OCI-LY3 (cell line): ENCODE results near the gene STPG4.

Source experiments
- H2AFZ ChIP-seq: fragments of 200-600, 300-600 bp; shearing (Covaris generic); 2 replicates; pipeline ENCODE4 v1.6.0; 2014; ENCODE audit warnings: antibody characterized with exemption, low read depth, low read length
- H3K27ac ChIP-seq: fragments of 200-600, 300-600 bp; sonication (generic); 2 replicates; pipeline ENCODE4 v1.5.1; 2014; ENCODE audit warnings: mild to moderate bottlenecking, low read length, moderate library complexity, mixed read lengths
- H3K27me3 ChIP-seq: fragments of 200-600, 300-600 bp; sonication (generic); 2 replicates; pipeline ENCODE4 v1.6.1; 2014; ENCODE audit warnings: low read depth, low read length, mixed read lengths
- H3K36me3 ChIP-seq: fragments of 200-600, 300-600 bp; sonication (generic); replicated peaks from 2 replicates; pipeline ENCODE3; 2014; ENCODE audit warnings: low read depth, low read length, mixed read lengths
- H3K4me1 ChIP-seq: fragments of 300-600, 200-600 bp; sonication (generic); 2 replicates; pipeline ENCODE4 v1.6.1; 2014; ENCODE audit warnings: low read length, mixed read lengths
- H3K4me2 ChIP-seq: fragments of 200-600, 300-600 bp; sonication (generic); 2 replicates; pipeline ENCODE4 v1.6.1; 2014; ENCODE audit warnings: low read length, mixed read lengths
- H3K4me3 ChIP-seq: fragments of 300-600, 200-600 bp; sonication (generic); 2 replicates; pipeline ENCODE4 v1.5.1; 2014; ENCODE audit warnings: antibody characterized with exemption, mild to moderate bottlenecking, low read length, moderate library complexity
- H3K79me2 ChIP-seq: fragments of 300-600, 200-600 bp; shearing (Covaris generic); 2 replicates; pipeline ENCODE4 v1.6.1; 2014; ENCODE audit warnings: mild to moderate bottlenecking, low read length, mixed read lengths
- H3K9ac ChIP-seq: fragments of 300-600, 200-600 bp; shearing (Covaris generic); 2 replicates; pipeline ENCODE4 v1.6.0; 2014; ENCODE audit warnings: mild to moderate bottlenecking, low read length, moderate library complexity
- H3K9me3 ChIP-seq: fragments of 200-600, 300-600 bp; shearing (Covaris generic); 2 replicates; pipeline ENCODE4 v1.6.1; 2014; ENCODE audit warnings: low read length, mixed read lengths; ENCODE audit not compliant: insufficient read depth
- H4K20me1 ChIP-seq: fragments of 200-600, 300-600 bp; sonication (generic); 2 replicates; pipeline ENCODE4 v1.6.1; 2016; ENCODE audit warnings: low read length, mixed read lengths; ENCODE audit not compliant: insufficient read depth
- EZH2phosphoT487 ChIP-seq: fragments of 200-600 bp; shearing (Covaris generic); IDR thresholded peaks from 2 replicates; pipeline ENCODE4 v1.6.1; 2018; ENCODE audit warnings: antibody characterized with exemption, mixed run types, low read depth
- TF ChIP-seq, protein P1 (sequence below): fragments of 200-600, 300-600 bp; sonication (generic); IDR thresholded peaks from 2 replicates; pipeline ENCODE4 v1.5.1; 2014; ENCODE audit warnings: antibody characterized with exemption, low read length, low read depth

The STPG4 gene

DNA sequence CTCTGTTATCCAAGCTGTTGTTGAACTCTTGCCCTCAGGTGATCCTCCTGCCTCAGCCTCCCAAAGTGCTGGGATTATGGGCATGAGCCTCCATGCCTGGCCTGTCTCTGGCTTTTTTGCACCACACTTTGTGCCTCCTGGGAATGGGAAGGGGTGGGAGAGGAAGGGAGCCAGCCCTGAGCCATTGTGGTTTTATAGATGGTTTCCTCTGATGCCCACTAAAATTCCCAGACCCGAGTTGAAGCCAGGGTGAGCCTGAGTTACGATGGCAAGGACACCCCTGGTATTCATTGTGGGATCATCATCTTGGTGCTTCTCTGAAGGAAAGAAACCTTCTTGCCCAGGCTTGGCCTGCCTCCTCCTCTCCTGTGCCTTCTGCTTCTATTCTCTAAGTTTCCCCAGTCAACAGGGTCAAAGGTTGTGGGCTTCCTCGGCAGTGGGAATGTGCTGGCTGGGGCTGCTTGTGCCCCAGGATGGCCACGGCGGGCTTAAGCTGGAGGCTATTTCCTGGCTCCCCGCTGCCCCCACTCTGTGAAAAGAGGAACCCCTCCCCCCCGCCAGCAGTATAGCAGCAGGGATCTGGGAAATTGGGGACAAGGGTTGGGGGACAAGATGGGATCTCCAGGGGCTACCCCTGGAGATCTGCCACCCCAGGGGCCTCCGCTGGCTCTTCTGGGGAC is 106.2 kb downstream of the STPG4 start:
- H2AFZ ChIP-seq: no peak overlapping the region
- no peak overlapping the region for H3K27ac ChIP-seq
- no peak overlapping the region for H3K4me2 ChIP-seq
- H4K20me1 ChIP-seq: no peaks in the 10 kb centered on the region
- H3K79me2 ChIP-seq: no peaks in the 10 kb centered on the region
- H3K9me3 ChIP-seq: no peaks in the 10 kb centered on the region
- peaks cover 3% of the 10 kb centered on the region for H3K4me1 ChIP-seq
- peaks cover 39% of the 10 kb centered on the region for H3K36me3 ChIP-seq
- H3K4me3 ChIP-seq: no peak overlapping the region
- no peaks in the 10 kb centered on the region for H3K27me3 ChIP-seq
- H3K9ac ChIP-seq: no peak overlapping the region
- TF ChIP-seq EZH2phosphoT487: no peak
- TF ChIP-seq, protein P1, sequence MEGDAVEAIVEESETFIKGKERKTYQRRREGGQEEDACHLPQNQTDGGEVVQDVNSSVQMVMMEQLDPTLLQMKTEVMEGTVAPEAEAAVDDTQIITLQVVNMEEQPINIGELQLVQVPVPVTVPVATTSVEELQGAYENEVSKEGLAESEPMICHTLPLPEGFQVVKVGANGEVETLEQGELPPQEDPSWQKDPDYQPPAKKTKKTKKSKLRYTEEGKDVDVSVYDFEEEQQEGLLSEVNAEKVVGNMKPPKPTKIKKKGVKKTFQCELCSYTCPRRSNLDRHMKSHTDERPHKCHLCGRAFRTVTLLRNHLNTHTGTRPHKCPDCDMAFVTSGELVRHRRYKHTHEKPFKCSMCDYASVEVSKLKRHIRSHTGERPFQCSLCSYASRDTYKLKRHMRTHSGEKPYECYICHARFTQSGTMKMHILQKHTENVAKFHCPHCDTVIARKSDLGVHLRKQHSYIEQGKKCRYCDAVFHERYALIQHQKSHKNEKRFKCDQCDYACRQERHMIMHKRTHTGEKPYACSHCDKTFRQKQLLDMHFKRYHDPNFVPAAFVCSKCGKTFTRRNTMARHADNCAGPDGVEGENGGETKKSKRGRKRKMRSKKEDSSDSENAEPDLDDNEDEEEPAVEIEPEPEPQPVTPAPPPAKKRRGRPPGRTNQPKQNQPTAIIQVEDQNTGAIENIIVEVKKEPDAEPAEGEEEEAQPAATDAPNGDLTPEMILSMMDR: no peak

DNA sequence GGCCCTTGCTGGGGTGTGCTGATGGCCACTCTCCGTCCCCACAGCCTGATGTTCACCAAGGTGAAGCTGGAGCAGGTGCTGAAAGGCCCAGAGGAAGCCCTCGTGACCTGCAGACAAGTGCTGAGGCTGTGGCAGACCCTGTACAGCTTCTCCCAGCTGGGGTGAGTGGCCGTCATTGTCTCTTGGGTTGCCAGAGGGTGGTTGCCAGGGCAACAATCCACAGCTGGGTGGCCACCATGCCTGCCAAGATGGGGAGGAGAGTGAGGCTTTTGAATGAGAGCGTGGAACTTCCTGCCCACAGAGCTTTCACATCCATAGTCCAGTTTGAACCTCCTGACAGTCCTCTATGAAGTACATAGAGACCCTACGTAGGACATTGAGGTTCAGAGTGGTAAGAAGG is 108.8 kb downstream of the STPG4 start:
- Histone ChIP-seq H3K27ac (no peak overlapping the region), H3K36me3 (peaks cover 30% of the 10 kb centered on the region), H3K9ac (no peak overlapping the region), H3K4me3 (no peak overlapping the region), H4K20me1 (no peaks in the 10 kb centered on the region), H3K27me3 (no peaks in the 10 kb centered on the region), H3K79me2 (no peaks in the 10 kb centered on the region), H2AFZ (no peak overlapping the region), H3K9me3 (no peaks in the 10 kb centered on the region), H3K4me2 (no peak overlapping the region), H3K4me1 (peaks cover 17% of the 10 kb centered on the region)
- TF ChIP-seq, protein P1: no peak
- no peak for TF ChIP-seq EZH2phosphoT487

DNA sequence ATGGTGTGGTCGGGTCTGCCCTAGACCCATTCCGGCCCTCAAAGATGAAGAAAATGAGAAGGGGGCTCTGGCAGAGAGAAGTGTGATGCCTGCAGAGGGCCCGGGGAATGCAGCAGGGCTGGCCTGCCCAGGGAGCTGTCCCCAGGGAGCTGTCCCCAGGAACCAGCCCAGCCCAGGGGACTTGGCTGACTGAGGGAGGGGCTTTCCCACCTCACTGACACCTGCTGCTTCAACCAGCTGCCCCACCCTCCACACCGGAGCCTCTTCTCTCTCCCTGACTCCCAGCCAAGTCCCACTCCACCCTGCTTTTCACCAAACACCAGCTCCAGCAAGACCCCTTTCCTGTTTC is 111.2 kb downstream of the STPG4 start:
- no peak for TF ChIP-seq EZH2phosphoT487
- TF ChIP-seq, protein P1: no peak
- Histone ChIP-seq H3K9me3 (no peaks in the 10 kb centered on the region), H3K4me2 (peak overlapping the region; percentile 24; the same call in 1 of the 2 replicates), H3K27ac (no peak overlapping the region), H3K36me3 (peaks cover 39% of the 10 kb centered on the region), H3K4me3 (no peak overlapping the region), H3K27me3 (no peaks in the 10 kb centered on the region), H3K79me2 (no peaks in the 10 kb centered on the region), H3K9ac (no peak overlapping the region), H2AFZ (no peak overlapping the region), H4K20me1 (no peaks in the 10 kb centered on the region), H3K4me1 (peaks cover 17% of the 10 kb centered on the region)

DNA sequence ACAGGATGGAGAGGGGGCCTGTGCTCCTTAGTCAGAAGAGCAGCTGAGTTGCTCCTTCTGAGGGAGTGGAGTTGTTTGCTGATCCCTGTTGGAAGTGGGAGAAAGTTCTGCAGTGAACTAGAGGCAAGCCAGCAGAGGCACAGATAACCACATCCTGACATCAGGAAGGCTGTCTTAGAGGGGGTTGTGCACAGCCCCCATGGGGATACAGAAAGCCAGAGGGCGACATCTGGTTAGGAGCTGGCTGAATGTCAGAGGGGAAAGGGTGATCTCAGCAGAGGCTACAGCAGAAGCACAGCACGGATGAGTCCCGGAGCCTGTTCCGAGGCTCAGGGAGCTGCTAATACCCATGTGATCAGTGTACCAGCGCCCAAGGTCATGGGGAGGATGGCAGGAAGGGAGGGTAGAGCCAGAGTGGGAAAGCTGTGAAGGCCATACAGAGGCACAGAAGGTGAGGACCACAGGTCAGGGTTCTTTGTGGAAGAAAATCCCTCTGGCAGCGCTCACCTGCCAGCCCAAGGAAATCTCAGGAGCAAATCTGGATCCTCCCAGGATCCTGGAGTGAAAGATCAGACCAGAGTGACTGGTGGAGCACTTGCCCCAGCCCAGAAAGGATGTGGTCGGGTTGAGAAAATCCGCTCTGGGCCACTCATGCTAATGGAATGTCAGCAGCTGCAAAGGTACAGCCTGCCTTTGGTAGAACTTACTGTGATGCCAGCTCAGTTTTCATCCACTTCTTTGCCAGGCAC is 111.8 kb downstream of the STPG4 start:
- H2AFZ ChIP-seq: no peak overlapping the region
- peaks cover 39% of the 10 kb centered on the region for H3K36me3 ChIP-seq
- no peak overlapping the region for H3K4me3 ChIP-seq
- no peak overlapping the region for H3K9ac ChIP-seq
- H3K27me3 ChIP-seq: no peaks in the 10 kb centered on the region
- no peaks in the 10 kb centered on the region for H3K9me3 ChIP-seq
- no peaks in the 10 kb centered on the region for H3K79me2 ChIP-seq
- no peaks in the 10 kb centered on the region for H4K20me1 ChIP-seq
- no peak for TF ChIP-seq EZH2phosphoT487
- TF ChIP-seq, protein P1: peak; percentile 13; the same call in 1 of the 2 replicates
- peak overlapping the region; percentile 24 for H3K4me2 ChIP-seq
- H3K4me1 ChIP-seq: peaks cover 17% of the 10 kb centered on the region
- H3K27ac ChIP-seq: no peak overlapping the region
